SK-N-SH treated with all-trans-retinoic acid at 6 μM for 48 hours (cell line): ENCODE data around the gene PRR33.

Experiments
- CREB5 ChIP-seq: fragments of 250-450 bp; sonication (Bioruptor Pico); IDR thresholded peaks from 2 replicates; pipeline ENCODE4 v1.5.1; 2020; ENCODE audit warnings: low read depth, mild to moderate bottlenecking, moderate library complexity
- OSR1 ChIP-seq: fragments of 250-450 bp; sonication (Bioruptor Pico); IDR thresholded peaks from 2 replicates; pipeline ENCODE4 v1.8.0; 2022; ENCODE audit warnings: moderate library complexity, mild to moderate bottlenecking, inconsistent platforms
- RARB ChIP-seq: fragments of 250-450 bp; sonication (Bioruptor Pico); IDR thresholded peaks from 2 replicates; pipeline ENCODE4 v1.8.0; 2021; ENCODE audit warnings: mild to moderate bottlenecking, moderate library complexity
- ZFP3 ChIP-seq: fragments of 250-450 bp; sonication (Bioruptor Pico); IDR thresholded peaks from 2 replicates; pipeline ENCODE4 v1.5.0; 2020; ENCODE audit warnings: mild to moderate bottlenecking, moderate library complexity
- ZNF565 ChIP-seq: fragments of 450-650 bp; formaldehyde crosslinking; conservative IDR thresholded peaks from 2 replicates; pipeline ENCODE4 v1.5.0; 2020; ENCODE audit warnings: low read depth, mild to moderate bottlenecking, moderate library complexity
- ZNF70 ChIP-seq: fragments of 450-650 bp; formaldehyde crosslinking; IDR thresholded peaks from 2 replicates; pipeline ENCODE4 v1.5.0; 2020; ENCODE audit warnings: mild to moderate bottlenecking, moderate library complexity
- TF ChIP-seq, protein P1 (sequence below): fragments of 250-450 bp; sonication (Bioruptor Pico); IDR thresholded peaks from 2 replicates; pipeline ENCODE4 v1.8.0; 2021; ENCODE audit warnings: low read depth, mild to moderate bottlenecking, moderate library complexity, borderline replicate concordance
- TF ChIP-seq, protein P2 (sequence below): fragments of 250-450 bp; sonication (Bioruptor Pico); IDR thresholded peaks from 2 replicates; pipeline ENCODE4 v1.8.0; 2020; ENCODE audit warnings: mild to moderate bottlenecking, moderate library complexity, borderline replicate concordance
- TF ChIP-seq, protein P3 (sequence below): fragments of 250-450 bp; sonication (Bioruptor Pico); IDR thresholded peaks from 2 replicates; pipeline ENCODE4 v1.5.0; 2020; ENCODE audit warnings: mild to moderate bottlenecking, moderate library complexity

DNA sequence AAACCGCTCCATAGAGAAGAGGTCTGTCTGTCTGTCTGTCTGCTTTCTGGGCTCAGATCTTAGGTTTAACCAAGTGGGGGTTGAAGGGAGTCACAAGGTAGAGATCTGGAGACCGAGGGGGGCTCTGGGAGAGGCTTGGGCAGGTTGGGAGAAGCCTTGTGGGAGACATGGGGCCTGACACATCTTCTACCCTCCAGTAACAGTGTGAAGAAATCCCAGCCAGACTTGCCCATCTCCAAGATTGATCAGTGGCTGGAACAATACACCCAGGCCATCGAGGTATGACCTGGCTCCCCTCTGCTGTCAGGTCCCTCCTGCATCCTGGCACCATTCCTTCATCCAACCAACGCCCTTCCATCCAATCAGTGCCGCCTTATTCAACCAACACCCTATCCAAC is 7.4 kb downstream of the PRR33 start:
- no peak for TF ChIP-seq ZNF70 (CRISPR knock-in tag)
- TF ChIP-seq, protein P1, sequence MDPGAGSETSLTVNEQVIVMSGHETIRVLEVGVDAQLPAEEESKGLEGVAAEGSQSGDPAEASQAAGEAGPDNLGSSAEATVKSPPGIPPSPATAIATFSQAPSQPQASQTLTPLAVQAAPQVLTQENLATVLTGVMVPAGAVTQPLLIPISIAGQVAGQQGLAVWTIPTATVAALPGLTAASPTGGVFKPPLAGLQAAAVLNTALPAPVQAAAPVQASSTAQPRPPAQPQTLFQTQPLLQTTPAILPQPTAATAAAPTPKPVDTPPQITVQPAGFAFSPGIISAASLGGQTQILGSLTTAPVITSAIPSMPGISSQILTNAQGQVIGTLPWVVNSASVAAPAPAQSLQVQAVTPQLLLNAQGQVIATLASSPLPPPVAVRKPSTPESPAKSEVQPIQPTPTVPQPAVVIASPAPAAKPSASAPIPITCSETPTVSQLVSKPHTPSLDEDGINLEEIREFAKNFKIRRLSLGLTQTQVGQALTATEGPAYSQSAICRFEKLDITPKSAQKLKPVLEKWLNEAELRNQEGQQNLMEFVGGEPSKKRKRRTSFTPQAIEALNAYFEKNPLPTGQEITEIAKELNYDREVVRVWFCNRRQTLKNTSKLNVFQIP (CRISPR knock-in tag) = no peak
- no peak for TF ChIP-seq ZNF565 (CRISPR knock-in tag)
- TF ChIP-seq, protein P2, sequence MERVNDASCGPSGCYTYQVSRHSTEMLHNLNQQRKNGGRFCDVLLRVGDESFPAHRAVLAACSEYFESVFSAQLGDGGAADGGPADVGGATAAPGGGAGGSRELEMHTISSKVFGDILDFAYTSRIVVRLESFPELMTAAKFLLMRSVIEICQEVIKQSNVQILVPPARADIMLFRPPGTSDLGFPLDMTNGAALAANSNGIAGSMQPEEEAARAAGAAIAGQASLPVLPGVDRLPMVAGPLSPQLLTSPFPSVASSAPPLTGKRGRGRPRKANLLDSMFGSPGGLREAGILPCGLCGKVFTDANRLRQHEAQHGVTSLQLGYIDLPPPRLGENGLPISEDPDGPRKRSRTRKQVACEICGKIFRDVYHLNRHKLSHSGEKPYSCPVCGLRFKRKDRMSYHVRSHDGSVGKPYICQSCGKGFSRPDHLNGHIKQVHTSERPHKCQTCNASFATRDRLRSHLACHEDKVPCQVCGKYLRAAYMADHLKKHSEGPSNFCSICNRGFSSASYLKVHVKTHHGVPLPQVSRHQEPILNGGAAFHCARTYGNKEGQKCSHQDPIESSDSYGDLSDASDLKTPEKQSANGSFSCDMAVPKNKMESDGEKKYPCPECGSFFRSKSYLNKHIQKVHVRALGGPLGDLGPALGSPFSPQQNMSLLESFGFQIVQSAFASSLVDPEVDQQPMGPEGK = no peak
- TF ChIP-seq OSR1 (CRISPR knock-in tag) = no peak
- no peak for TF ChIP-seq CREB5
- TF ChIP-seq RARB (CRISPR knock-in tag) = no peak
- no peak for TF ChIP-seq ZFP3 (CRISPR knock-in tag)
- TF ChIP-seq, protein P3, sequence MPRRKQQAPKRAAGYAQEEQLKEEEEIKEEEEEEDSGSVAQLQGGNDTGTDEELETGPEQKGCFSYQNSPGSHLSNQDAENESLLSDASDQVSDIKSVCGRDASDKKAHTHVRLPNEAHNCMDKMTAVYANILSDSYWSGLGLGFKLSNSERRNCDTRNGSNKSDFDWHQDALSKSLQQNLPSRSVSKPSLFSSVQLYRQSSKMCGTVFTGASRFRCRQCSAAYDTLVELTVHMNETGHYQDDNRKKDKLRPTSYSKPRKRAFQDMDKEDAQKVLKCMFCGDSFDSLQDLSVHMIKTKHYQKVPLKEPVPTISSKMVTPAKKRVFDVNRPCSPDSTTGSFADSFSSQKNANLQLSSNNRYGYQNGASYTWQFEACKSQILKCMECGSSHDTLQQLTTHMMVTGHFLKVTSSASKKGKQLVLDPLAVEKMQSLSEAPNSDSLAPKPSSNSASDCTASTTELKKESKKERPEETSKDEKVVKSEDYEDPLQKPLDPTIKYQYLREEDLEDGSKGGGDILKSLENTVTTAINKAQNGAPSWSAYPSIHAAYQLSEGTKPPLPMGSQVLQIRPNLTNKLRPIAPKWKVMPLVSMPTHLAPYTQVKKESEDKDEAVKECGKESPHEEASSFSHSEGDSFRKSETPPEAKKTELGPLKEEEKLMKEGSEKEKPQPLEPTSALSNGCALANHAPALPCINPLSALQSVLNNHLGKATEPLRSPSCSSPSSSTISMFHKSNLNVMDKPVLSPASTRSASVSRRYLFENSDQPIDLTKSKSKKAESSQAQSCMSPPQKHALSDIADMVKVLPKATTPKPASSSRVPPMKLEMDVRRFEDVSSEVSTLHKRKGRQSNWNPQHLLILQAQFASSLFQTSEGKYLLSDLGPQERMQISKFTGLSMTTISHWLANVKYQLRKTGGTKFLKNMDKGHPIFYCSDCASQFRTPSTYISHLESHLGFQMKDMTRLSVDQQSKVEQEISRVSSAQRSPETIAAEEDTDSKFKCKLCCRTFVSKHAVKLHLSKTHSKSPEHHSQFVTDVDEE (CRISPR knock-in tag) = no peak
